ENCODE data around the gene BLNK. TPM values are rescaled to one million over a fixed set of nuclear protein-coding genes. Genes with fewer than 3 reads are reported as not detected.

The BLNK gene
- total RNA-seq, 1 donor from 2014 or later, result not detected

DNA sequence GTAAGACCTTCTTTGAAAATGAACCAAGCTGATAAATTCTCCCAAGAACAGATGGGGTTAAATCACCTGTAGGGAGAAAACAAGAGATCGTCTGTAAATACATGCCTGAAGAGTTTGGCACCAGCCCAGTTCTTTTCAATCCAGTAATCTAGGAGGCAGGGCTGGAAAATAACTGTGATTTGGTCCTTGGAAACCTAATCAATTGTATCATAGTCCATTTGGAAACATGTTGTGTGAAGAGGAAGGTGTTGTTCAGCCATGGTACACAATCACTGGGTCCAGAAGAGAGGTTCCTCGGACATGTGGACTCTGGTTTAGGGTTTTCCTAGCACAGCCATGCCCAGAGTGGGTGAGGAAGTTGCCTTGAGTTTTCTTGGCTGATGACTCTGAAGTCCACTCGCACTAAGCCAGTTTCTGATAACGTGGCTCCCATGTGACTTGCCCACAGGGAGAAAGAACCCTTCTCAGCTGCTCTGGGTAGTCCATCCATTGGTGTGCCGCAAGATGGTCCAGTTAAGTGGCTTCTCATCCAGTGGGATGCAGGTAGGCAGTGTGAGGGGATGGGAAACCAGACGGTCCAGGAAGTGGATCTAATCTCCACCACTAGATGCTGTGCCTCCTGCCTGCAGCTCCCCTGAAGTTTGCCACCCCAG is 5.1 kb downstream of the BLNK start:
- peaks cover 1% of the 10 kb centered on the region for H3K4me1 Mint-ChIP-seq (ENCODE audit: low read depth)
- H3K27ac Mint-ChIP-seq (ENCODE audit: unreplicated experiment), result no peak overlapping the region
- no peak for DNase-seq (ENCODE audit: low spot score)
- H3K4me3 Mint-ChIP-seq (ENCODE audit: unreplicated experiment), result no peak overlapping the region
- TF ChIP-seq, protein P1, sequence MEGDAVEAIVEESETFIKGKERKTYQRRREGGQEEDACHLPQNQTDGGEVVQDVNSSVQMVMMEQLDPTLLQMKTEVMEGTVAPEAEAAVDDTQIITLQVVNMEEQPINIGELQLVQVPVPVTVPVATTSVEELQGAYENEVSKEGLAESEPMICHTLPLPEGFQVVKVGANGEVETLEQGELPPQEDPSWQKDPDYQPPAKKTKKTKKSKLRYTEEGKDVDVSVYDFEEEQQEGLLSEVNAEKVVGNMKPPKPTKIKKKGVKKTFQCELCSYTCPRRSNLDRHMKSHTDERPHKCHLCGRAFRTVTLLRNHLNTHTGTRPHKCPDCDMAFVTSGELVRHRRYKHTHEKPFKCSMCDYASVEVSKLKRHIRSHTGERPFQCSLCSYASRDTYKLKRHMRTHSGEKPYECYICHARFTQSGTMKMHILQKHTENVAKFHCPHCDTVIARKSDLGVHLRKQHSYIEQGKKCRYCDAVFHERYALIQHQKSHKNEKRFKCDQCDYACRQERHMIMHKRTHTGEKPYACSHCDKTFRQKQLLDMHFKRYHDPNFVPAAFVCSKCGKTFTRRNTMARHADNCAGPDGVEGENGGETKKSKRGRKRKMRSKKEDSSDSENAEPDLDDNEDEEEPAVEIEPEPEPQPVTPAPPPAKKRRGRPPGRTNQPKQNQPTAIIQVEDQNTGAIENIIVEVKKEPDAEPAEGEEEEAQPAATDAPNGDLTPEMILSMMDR (IDR thresholded peaks at IDR 0.05), result no peak
- H3K27me3 Mint-ChIP-seq (ENCODE audit: low read depth), result peaks cover 21% of the 10 kb centered on the region
- no peaks in the 10 kb centered on the region for H3K9me3 Mint-ChIP-seq (ENCODE audit: low read depth)
- H3K36me3 Mint-ChIP-seq (ENCODE audit: low read depth), result peaks cover 2% of the 10 kb centered on the region

DNA sequence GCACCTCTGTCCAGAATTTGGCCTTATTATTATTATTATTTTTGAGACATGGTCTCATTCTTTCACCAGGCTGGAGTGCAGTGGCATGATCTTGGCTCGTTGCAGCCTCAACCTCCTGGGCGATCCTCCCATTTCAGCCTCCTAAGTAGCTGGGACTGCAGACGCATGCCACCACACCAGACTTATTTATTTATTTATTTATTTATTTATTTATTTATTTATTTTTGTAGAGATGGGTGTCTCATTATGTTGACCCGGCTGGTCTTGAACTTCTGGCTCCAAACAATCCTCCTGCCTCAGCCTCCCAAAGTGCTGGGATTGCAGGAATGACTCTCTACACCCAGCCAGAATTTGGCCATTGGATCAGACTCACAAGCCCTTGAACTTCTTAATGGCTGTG is 6.4 kb downstream of the BLNK start:
- H3K27me3 Mint-ChIP-seq (ENCODE audit: low read depth), result peaks cover 17% of the 10 kb centered on the region
- TF ChIP-seq, protein P1 (IDR thresholded peaks at IDR 0.05), result no peak
- DNase-seq (ENCODE audit: low spot score), result no peak
- H3K9me3 Mint-ChIP-seq (ENCODE audit: low read depth), result no peaks in the 10 kb centered on the region
- no peaks in the 10 kb centered on the region for H3K4me1 Mint-ChIP-seq (ENCODE audit: low read depth)
- H3K36me3 Mint-ChIP-seq (ENCODE audit: low read depth), result peaks cover 2% of the 10 kb centered on the region
- no peak overlapping the region for H3K27ac Mint-ChIP-seq (ENCODE audit: unreplicated experiment)
- no peak overlapping the region for H3K4me3 Mint-ChIP-seq (ENCODE audit: unreplicated experiment)

DNA sequence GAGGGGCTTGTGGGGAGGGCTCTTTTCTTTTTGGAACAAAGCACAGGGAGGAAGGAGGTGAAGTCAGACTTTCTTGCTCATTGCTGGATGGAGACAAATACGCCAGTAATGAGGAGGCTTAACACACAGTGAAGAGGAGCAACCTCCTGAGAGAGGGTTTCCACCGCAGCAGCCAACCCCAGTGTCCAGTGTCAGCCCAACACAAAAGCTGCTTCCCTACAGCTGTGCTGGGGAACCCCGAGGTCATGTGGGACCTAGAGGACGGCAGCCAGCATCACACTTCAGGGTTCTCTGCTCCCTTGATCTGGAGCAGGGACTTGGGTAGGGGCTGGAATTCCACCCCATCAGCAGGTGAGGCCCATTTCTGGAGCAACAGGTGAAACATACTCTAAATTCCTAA is 7.7 kb downstream of the BLNK start:
- DNase-seq (ENCODE audit: low spot score), result no peak
- H3K27ac Mint-ChIP-seq (ENCODE audit: unreplicated experiment), result no peak overlapping the region

DNA sequence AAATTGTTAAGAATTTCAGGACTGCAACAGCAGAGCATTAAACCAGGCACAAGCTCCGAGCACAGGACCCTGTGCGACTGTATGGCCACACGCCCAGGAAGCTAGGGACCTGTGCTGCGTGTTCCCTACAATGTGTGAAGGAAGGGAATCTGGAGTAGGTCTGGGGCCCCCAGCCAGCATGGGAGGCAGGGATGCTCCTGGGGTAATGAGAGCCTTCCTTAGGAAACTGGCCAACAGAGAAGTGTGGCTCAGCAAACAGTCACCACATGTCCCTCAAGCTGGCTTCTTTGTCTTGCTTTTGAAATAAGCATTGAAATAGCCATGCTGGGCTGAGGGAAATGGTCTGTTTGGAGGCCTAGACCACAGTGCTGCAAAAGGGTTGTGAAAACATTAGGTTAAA is 8.2 kb downstream of the BLNK start:
- Mint-ChIP-seq H3K27me3 (ENCODE audit: low read depth) (peaks cover 11% of the 10 kb centered on the region), H3K4me3 (ENCODE audit: unreplicated experiment) (no peak overlapping the region), H3K27ac (ENCODE audit: unreplicated experiment) (no peak overlapping the region), H3K9me3 (ENCODE audit: low read depth) (no peaks in the 10 kb centered on the region), H3K4me1 (ENCODE audit: low read depth) (peaks cover under 1% of the 10 kb centered on the region), H3K36me3 (ENCODE audit: low read depth) (no peaks in the 10 kb centered on the region)
- DNase-seq (ENCODE audit: low spot score), result no peak
- TF ChIP-seq, protein P1 (IDR thresholded peaks at IDR 0.05), result no peak

More for the DNA sequence above, 7.7 kb downstream of the BLNK start:
- H3K4me3 Mint-ChIP-seq (ENCODE audit: unreplicated experiment), result no peak overlapping the region
- H3K36me3 Mint-ChIP-seq (ENCODE audit: low read depth), result no peaks in the 10 kb centered on the region
- no peaks in the 10 kb centered on the region for H3K4me1 Mint-ChIP-seq (ENCODE audit: low read depth)
- peaks cover 11% of the 10 kb centered on the region for H3K27me3 Mint-ChIP-seq (ENCODE audit: low read depth)
- H3K9me3 Mint-ChIP-seq (ENCODE audit: low read depth), result no peaks in the 10 kb centered on the region
- TF ChIP-seq, protein P1 (IDR thresholded peaks at IDR 0.05), result no peak

DNA sequence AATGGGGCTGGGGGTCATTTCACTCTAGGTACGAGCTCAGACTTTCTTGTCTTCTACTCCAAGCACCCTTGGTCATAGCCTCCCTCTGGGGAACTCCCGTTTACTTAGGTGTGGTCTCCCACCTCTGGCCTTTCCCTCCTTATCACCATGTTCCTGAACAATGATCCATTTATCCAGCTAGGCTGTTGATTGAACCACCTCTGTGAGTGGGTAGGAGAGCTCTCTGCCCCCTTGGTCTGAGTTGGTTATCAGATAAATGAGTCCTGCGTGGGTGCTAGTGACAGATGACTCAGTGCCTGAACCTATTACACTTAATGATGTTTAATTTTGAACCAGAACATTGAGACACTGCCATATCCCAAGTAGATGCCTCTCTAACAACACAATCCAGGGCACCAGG is 9.4 kb downstream of the BLNK start:
- H3K4me3 Mint-ChIP-seq (ENCODE audit: unreplicated experiment), result no peak overlapping the region
- H3K4me1 Mint-ChIP-seq (ENCODE audit: low read depth), result peaks cover 7% of the 10 kb centered on the region
- peaks cover 8% of the 10 kb centered on the region for H3K27me3 Mint-ChIP-seq (ENCODE audit: low read depth)
- H3K36me3 Mint-ChIP-seq (ENCODE audit: low read depth), result no peaks in the 10 kb centered on the region
- TF ChIP-seq, protein P1 (IDR thresholded peaks at IDR 0.05), result no peak
- H3K9me3 Mint-ChIP-seq (ENCODE audit: low read depth), result no peaks in the 10 kb centered on the region
- no peak for DNase-seq (ENCODE audit: low spot score)
- H3K27ac Mint-ChIP-seq (ENCODE audit: unreplicated experiment), result no peak overlapping the region

Data from chondrocyte (in vitro differentiated cells).